MM.1S (cell line): ENCODE results near the gene AUTS2.

Experiments used
- DNase-seq: peaks from one replicate; pipeline ENCODE4 v3.0.0-alpha.2; 2015
- H2AFZ ChIP-seq: fragments of 300-600 bp; sonication (generic); 2 replicates; pipeline ENCODE4 v1.6.0; 2016; ENCODE audit warnings: antibody characterized with exemption, low read length
- H3F3A ChIP-seq: fragments of 300-600 bp; sonication (generic); 2 replicates; pipeline ENCODE4 v1.6.1; 2016; ENCODE audit warnings: mild to moderate bottlenecking, antibody characterized with exemption, low read length, moderate library complexity, mixed read lengths; ENCODE audit not compliant: insufficient read depth
- H3K27ac ChIP-seq: fragments of 300-600 bp; sonication (generic); 2 replicates; pipeline ENCODE4 v1.5.1; 2016; ENCODE audit warnings: mild to moderate bottlenecking, low read length
- H3K27me3 ChIP-seq: fragments of 300-600 bp; sonication (generic); replicated peaks from 2 replicates; pipeline ENCODE4 v1.6.0; 2016; ENCODE audit warnings: low read length; ENCODE audit not compliant: insufficient read depth
- H3K36me3 ChIP-seq: fragments of 300-600 bp; sonication (generic); replicated peaks from 2 replicates; pipeline ENCODE4 v1.6.1; 2016; ENCODE audit warnings: mild to moderate bottlenecking, low read length, mixed read lengths; ENCODE audit not compliant: insufficient read depth
- H3K4me1 ChIP-seq: fragments of 300-600 bp; sonication (generic); 2 replicates; pipeline ENCODE4 v1.6.1; 2016; ENCODE audit warnings: low read length, mixed read lengths
- H3K4me2 ChIP-seq: fragments of 300-600 bp; sonication (generic); 2 replicates; pipeline ENCODE4 v1.6.0; 2016; ENCODE audit warnings: low read depth, low read length
- H3K4me3 ChIP-seq: fragments of 300-600 bp; sonication (generic); 2 replicates; pipeline ENCODE4 v1.5.1; 2016; ENCODE audit warnings: low read length, mixed read lengths
- H3K79me2 ChIP-seq: fragments of 300-600 bp; sonication (generic); 2 replicates; pipeline ENCODE4 v1.6.1; 2016; ENCODE audit warnings: mixed run types, low read length, mixed read lengths
- H3K9ac ChIP-seq: fragments of 300-600 bp; sonication (generic); 2 replicates; pipeline ENCODE4 v1.6.1; 2016; ENCODE audit warnings: low read length, mixed read lengths
- H3K9me2 ChIP-seq: fragments of 300-600 bp; sonication (generic); replicated peaks from 2 replicates; pipeline ENCODE4 v1.6.1; 2016; ENCODE audit warnings: mild to moderate bottlenecking, low read length, mixed read lengths; ENCODE audit not compliant: insufficient read depth
- H3K9me3 ChIP-seq: fragments of 300-600 bp; sonication (generic); replicated peaks from 2 replicates; pipeline ENCODE4 v1.6.1; 2016; ENCODE audit warnings: mild to moderate bottlenecking, low read length, mixed read lengths; ENCODE audit not compliant: insufficient read depth
- H4K20me1 ChIP-seq: fragments of 300-600 bp; sonication (generic); 2 replicates; pipeline ENCODE4 v1.6.1; 2016; ENCODE audit warnings: mild to moderate bottlenecking, low read length, moderate library complexity, mixed read lengths; ENCODE audit not compliant: insufficient read depth
- CTCF ChIP-seq: fragments of 300-600 bp; sonication (generic); IDR thresholded peaks from 2 replicates; pipeline ENCODE4 v1.5.1; 2016; ENCODE audit warnings: antibody characterized with exemption, low read length, mixed read lengths
- EZH2 ChIP-seq: fragments of 300-600 bp; sonication (generic); optimal IDR thresholded peaks from 2 replicates; pipeline ENCODE3; 2017; ENCODE audit warnings: low read depth, mild to moderate bottlenecking, antibody characterized with exemption, low read length, mixed read lengths
- EZH2phosphoT487 ChIP-seq: fragments of 300-600 bp; sonication (generic); IDR thresholded peaks from 2 replicates; pipeline ENCODE4 v1.6.1; 2018; ENCODE audit warnings: antibody characterized with exemption, low read length

The AUTS2 gene

GRCh38 chr7:69684369-69685292 is 86.4 kb downstream of the AUTS2 start:
- no peak for DNase-seq
- Histone ChIP-seq H3K9ac (no peak overlapping the region), H3K9me3 (no peaks in the 10 kb centered on the region), H3K4me1 (no peaks in the 10 kb centered on the region), H3K36me3 (no peaks in the 10 kb centered on the region), H3F3A (no peaks in the 10 kb centered on the region), H3K9me2 (no peaks in the 10 kb centered on the region), H3K4me3 (no peak overlapping the region), H3K27me3 (no peaks in the 10 kb centered on the region), H3K79me2 (no peaks in the 10 kb centered on the region), H3K4me2 (no peak overlapping the region), H3K27ac (no peak overlapping the region), H4K20me1 (no peaks in the 10 kb centered on the region), H2AFZ (no peak overlapping the region)
- TF ChIP-seq EZH2, result no peak
- no peak for TF ChIP-seq CTCF
- no peak for TF ChIP-seq EZH2phosphoT487

- no peak for DNase-seq
- Histone ChIP-seq H3K9me2 (no peaks in the 10 kb centered on the region), H3K4me2 (no peak overlapping the region)
These were observed 87.0 kb downstream of the AUTS2 start for GRCh38 chr7:69685293-69685631.

GRCh38 chr7:69686366-69686765 is 88.1 kb downstream of the AUTS2 start:
- no peak overlapping the region for H3K9ac ChIP-seq
- no peaks in the 10 kb centered on the region for H3K79me2 ChIP-seq
- H3F3A ChIP-seq, result no peaks in the 10 kb centered on the region
- H3K9me3 ChIP-seq, result no peaks in the 10 kb centered on the region
- no peak overlapping the region for H3K27ac ChIP-seq
- no peaks in the 10 kb centered on the region for H3K9me2 ChIP-seq
- H3K4me3 ChIP-seq, result no peak overlapping the region
- no peak overlapping the region for H3K4me2 ChIP-seq
- H3K36me3 ChIP-seq, result no peaks in the 10 kb centered on the region
- DNase-seq, result no peak
- no peak for TF ChIP-seq EZH2
- no peak for TF ChIP-seq EZH2phosphoT487
- no peak for TF ChIP-seq CTCF
- no peak overlapping the region for H2AFZ ChIP-seq
- H3K4me1 ChIP-seq, result no peaks in the 10 kb centered on the region
- H4K20me1 ChIP-seq, result no peaks in the 10 kb centered on the region
- no peaks in the 10 kb centered on the region for H3K27me3 ChIP-seq

More at GRCh38 chr7:69685293-69685631, 87.0 kb downstream of the AUTS2 start:
- TF ChIP-seq CTCF (no peak), EZH2phosphoT487 (no peak), EZH2 (no peak)
- Histone ChIP-seq H3K79me2 (no peaks in the 10 kb centered on the region), H3F3A (no peaks in the 10 kb centered on the region), H4K20me1 (no peaks in the 10 kb centered on the region), H2AFZ (no peak overlapping the region), H3K9me3 (no peaks in the 10 kb centered on the region), H3K4me3 (no peak overlapping the region), H3K4me1 (no peaks in the 10 kb centered on the region), H3K9ac (no peak overlapping the region), H3K36me3 (no peaks in the 10 kb centered on the region), H3K27ac (no peak overlapping the region), H3K27me3 (no peaks in the 10 kb centered on the region)
